ENCODE data around the gene PTCRA.

Gene PTCRA

DNA sequence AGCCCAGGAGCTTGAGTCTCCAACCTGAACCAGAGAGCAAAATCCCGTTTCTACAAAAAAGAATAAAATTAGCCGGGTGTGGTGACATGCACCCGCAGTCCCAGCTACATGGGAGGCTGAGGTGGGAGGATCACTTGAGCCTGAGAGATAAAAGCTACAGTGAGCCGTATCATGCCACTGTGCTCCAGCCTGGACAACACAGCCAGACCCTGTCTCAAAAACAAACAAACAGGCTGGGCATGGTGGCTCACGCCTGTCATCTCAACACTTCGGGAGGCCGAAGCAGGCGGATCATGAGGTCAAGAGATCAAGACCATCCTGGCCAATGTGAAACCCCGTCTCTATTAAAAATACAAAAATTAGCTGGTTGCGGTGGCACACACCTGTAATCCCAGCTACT lies 11.4 kb upstream of the PTCRA start:
- DNase-seq (ENCODE audit: low spot score): no peak

GRCh38 chr6:42907336-42907735 lies 8.5 kb upstream of the PTCRA start:
- no peak for DNase-seq (ENCODE audit: low spot score)

DNA sequence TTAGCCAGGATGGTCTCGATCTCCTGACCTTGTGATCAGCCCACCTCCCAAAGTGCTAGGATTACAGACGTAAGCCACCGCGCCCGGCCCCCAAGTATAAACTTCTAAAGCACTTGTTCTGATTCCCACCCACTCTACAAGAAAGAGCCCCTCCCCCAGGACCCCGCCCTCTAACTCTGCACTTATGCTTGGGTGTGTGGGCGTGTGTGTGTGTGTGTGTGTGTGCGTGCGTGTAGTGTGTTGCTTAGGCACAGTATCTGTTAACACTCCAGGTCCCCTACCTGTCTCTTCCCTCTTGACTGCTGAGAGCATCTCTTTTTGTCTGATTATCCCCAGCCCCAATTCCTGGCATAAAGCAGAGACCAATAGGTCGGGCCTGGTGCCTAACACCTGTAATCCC lies 6.0 kb upstream of the PTCRA start:
- DNase-seq (ENCODE audit: low spot score): no peak

DNA sequence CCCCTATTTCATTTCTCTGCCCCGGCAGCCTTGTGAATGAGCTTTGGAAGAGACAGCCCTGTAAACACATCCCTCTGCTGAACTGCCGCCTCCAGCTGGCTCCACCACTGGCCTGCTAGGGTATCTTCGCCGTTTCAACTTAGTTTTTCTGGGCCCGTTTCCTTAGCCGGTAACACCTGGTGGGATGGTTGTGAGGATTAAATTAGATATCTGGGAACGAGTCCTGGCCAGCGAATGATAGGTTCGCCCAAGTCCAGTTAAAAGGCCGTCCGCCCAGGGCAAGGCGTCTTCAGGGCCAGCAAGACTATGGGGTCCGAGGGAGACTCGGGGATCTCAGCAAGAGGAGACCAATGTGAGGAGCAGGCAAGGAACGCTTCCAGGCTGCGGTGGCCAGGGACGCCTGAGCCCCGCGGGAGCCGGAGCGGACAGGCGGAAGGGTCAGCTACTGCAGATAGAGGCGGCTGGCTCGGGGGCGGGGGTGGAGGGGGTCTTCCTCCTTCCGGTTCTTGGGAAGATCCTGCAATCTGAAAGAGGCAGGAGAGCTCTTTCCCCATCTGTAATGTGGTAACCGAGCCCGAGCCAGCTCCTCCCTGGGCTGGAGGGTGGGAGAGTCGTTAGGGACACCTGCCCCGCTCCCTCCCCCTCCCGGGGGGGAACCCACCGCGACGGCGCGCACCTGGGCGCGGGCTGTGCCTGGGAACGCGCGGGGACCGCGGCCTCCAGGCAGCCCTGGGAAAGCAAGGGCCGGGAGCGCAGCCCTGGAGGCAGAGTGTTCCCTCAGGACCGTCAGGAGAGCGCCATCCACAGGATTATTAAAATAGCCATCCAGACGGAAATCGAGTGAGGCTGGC lies 4.5 kb upstream of the PTCRA start:
- no peak for DNase-seq (ENCODE audit: low spot score)

- no peak for DNase-seq (ENCODE audit: low spot score)
Measured at GRCh38 chr6:42914546-42914945, 1.3 kb upstream of the PTCRA start.

GRCh38 chr6:42916288-42916687 lies 435 bp downstream of the PTCRA start:
- DNase-seq (ENCODE audit: low spot score): no peak

- no peak for DNase-seq (ENCODE audit: low spot score)
Measured at GRCh38 chr6:42921801-42922200, 5.9 kb downstream of the PTCRA start.

DNA sequence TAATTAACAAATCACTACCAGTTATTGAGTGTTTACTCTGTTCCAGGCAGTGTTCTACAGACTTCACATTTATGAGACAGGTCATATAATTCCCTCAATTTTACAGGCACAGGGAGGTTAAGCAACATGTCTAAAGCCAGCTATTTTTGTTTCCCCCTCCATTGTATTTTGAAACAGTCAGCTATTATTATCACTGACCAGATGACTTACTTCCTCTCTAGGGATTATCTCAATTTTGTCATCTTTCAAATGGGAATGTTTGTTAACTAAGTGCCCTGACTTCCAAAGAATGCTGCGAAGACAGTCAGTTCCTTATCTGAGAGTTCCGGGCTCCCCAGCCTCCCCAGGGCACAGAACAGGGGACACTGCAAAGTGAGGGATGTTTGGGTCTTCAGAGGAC lies 7.8 kb downstream of the PTCRA start:
- DNase-seq (ENCODE audit: low spot score): no peak

DNA sequence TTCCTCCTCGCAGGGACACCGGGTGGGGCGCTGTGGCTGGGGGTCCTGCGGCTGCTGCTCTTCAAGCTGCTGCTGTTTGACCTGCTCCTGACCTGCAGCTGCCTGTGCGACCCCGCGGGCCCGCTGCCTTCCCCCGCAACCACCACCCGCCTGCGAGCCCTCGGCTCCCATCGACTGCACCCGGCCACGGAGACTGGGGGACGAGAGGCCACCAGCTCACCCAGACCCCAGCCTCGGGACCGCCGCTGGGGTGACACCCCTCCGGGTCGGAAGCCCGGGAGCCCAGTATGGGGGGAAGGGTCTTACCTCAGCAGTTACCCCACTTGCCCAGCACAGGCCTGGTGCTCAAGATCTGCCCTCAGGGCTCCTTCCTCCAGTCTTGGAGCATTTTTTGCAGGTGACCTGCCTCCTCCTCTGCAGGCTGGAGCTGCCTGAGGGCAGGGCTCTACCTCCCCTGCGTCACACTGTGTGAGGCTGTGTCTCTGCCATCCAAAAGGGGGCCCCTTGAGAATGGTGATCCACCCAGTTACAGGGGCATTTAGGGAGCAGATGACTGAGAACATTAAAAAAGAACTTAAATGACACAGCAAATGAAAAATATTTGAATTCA lies 9.5 kb downstream of the PTCRA start:
- DNase-seq (ENCODE audit: low spot score): no peak

DNA sequence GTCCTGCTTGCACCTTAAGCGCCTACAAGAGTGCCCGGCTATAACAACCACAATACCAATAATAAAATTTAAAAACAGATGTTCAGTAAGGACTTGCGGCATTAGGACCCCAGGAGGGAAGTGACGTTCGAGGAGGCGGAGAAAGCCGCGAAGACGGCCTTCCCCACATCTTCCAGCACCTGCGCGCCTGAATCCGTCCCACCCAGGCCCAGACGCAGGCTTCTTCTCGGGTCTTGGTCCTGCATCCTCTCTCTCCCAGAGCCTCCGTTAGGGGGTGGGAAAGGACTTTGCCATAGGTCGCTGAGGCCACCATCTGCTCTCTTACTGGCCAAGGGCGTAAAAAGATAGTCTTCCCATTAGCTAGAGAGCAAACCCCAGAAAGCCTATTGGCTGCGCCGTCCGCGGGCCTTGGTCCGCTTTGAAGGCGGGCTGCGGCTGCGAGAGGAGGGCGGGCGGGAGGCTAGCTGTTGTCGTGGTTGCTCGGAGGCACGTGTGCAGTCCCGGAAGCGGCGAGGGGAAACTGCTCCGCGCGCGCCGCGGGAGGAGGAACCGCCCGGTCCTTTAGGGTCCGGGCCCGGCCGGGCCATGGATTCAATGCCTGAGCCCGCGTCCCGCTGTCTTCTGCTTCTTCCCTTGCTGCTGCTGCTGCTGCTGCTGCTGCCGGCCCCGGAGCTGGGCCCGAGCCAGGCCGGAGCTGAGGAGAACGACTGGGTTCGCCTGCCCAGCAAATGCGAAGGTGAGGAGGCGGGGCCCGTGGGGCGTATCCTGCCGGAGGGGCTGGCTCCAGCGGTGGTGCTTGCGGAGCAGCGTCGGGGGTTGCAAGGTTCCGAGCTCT lies 13.3 kb downstream of the PTCRA start, which contains the start of gene CNPY3:
TSS of gene CNPY3 (plus strand) at position 495 of the 835 bp plus-strand sequence. CDS start at position 586, 91 bp downstream.
- peak; percentile 97 for DNase-seq (ENCODE audit: low spot score)

DNA sequence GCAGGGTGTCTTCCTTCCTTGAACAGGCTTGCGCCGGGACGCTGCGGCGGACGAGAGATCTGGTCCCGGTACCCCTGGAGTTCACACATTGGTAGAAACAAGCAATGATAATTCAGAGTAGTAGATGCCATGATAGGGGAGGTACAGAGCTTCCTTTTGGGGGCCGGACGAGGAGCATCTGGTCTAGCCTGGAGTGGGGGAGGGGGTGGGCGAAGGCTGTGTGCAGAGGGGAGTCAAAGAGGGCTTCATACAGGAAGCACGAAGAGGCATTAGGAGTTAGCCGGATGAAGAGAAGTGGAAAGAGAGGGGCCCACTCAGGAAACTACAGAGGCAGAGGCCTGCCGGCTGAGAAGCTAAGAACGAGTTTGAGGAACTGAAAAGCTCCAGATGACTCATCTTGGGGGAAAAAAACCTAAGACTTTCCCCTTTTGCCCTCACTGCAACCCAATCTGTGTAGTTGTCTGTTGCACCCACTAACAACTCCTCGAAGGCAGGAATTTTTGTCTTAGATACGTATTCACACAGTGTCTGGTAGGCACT lies 14.0 kb downstream of the PTCRA start:
- peak; percentile 86 for DNase-seq (ENCODE audit: low spot score)

DNA sequence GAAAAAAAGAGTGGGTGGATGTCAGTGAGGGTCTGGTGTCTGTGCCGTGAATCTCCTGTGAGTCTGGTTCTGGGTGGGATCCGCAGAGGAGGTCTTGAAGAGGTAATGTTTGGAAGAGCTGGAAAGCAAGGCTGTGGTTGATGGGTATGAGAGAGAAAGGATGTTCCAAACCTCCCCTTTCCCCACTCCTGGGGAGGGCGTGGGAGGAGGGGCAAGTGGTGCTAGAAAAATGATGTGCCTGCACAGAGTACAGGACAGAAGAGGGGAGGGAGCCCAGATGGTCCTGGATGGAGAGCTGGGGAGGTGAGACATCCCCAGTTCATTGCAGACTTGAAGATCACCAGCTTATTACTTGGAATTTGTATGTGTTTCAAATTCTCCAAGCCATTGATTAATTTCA lies 16.6 kb downstream of the PTCRA start:
- no peak for DNase-seq (ENCODE audit: low spot score)

DNA sequence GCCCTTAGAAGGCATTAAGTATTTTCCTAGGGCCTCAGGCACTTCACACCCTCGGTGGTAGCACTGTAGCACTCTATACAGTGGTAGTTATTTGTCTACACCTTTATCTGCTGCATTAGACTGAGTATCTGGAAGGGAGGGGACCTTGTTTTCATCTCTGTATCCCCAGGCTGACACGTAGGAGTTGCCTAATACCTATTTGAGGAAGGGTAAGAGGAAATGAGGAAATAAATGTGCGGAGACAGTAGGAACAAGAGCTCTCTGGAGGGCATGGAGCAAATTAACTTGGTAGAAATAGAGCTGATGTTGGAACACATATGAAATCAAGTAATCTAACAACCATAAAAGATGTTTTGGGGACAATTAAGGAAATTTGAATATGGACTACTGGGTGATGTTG lies 17.4 kb downstream of the PTCRA start:
- DNase-seq (ENCODE audit: low spot score): no peak

DNA sequence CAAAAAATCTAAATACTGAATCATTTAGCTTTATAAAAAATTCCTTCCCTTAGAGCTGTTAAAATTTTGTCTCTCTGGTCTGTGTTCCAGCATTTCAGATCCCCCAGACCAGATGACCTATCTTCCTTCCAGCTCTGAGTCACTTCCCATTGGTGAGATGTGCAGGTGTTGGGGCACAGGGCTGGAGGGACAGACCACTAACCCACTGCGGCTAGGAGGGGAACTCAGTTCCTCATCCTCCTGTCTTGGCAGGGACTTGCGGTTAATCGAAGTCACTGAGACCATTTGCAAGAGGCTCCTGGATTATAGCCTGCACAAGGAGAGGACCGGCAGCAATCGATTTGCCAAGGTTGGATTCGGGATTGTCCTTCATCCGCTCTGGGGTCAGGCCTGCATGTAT lies 19.5 kb downstream of the PTCRA start:
- no peak for DNase-seq (ENCODE audit: low spot score)

GRCh38 chr6:42936398-42936797 lies 20.5 kb downstream of the PTCRA start:
- no peak for DNase-seq (ENCODE audit: low spot score)

GRCh38 chr6:42937548-42938427 lies 21.9 kb downstream of the PTCRA start:
- DNase-seq (ENCODE audit: low spot score): no peak

GRCh38 chr6:42938428-42938796 lies 22.6 kb downstream of the PTCRA start:
- no peak for DNase-seq (ENCODE audit: low spot score)

DNA sequence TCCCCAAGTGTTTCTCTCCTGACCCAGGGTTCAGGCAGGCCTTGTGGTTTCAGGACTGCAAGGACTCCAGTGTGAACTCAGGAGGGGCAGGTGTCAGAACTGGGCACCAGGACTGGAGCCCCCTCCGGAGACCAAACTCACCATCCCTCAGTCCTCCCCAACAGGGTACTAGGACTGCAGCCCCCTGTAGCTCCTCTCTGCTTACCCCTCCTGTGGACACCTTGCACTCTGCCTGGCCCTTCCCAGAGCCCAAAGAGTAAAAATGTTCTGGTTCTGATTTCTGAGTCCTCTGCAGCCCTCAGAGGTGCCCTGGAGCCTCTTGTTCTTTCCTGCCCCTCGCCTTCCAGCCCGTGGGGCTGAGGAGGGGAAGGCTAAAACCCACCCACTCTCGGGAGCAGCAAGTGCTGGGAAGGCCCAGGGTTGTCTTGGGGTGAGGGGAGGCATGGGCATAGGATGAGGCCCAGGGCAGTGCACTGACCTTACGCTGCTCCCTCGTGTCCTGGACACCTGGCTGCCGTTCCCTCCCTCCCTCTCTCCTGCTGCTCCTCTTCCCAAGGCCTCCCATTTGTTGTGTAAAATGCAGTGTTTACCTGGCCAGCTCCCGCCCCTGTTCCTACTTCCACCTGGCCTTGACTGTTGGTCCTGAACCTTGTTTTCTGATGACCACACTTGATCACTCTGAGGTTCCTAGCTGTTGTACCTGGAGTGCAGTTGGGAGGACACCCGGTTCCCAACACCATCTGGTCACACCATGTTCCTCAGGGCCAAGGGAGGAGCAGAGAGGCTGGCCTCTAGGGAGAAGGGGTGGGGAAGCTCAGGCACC lies 23.3 kb downstream of the PTCRA start:
- DNase-seq (ENCODE audit: low spot score): no peak

DNA sequence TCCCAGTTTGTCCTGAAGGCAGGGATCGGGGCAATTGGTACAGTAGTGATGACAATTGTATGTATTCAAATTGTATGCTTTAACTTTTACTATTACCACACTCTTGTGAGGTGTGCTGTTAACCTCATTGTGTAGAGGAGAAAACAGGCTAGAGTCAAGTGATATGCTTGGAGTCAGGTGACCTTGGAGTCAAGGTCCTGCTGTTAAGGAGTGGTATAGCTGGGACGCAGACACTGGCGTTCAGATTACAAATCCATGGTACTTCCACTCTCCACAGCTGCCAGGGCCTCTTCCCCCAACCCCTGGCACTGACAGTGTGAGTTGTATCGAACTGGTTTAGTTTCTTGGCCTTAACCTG lies 23.9 kb downstream of the PTCRA start:
- no peak for DNase-seq (ENCODE audit: low spot score)

DNA sequence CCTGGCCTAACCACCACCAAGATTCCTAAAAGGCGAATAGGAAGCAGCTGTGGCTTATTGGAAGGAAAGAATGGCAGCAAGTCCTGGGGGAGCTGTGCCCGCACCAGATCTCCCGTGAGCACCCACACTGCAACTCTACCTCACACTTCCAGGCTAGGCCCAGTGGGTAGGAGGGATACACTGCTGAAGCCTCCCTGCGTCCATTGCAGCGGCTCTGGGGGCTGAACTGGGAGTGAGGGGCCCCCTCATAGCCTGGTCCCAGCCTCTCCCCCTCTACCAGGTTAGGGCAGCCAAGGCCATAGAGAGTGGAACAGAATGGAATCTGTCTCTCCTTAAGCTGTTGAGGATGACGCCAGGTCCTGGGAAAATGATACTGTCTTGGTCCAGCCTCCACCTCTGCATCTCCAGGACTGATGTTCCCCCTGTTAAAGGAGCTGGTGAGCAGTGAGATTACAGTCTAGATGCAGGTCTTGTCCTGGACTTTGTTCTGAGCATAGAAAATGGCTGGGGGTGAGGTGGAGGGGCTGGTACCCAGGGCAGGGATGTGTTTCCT lies 24.7 kb downstream of the PTCRA start:
- no peak for DNase-seq (ENCODE audit: low spot score)

All from activated CD4-positive, alpha-beta T cell treated with anti-CD3 and anti-CD28 coated beads, Interleukin-2, Interleukin-4, amounts not matched to agents 100 ng/mL and 50 ng/mL, durations not matched to agents 16 hours and 8 hours (primary cell).